GM23248 (cell line): ENCODE data around the gene STX4.

Source experiments
- EZH2 ChIP-seq: fragments of 200-600 bp; sonication (generic); IDR thresholded peaks from 2 replicates; pipeline ENCODE4 v1.6.1; 2018; ENCODE audit warnings: antibody characterized with exemption, mild to moderate bottlenecking; ENCODE audit not compliant: insufficient read depth, poor library complexity, severe bottlenecking
- EZH2phosphoT487 ChIP-seq: fragments of 200-600 bp; sonication (generic); IDR thresholded peaks from 2 replicates; pipeline ENCODE4 v1.6.1; 2018; ENCODE audit warnings: antibody characterized with exemption, moderate library complexity, mild to moderate bottlenecking, low read depth; ENCODE audit not compliant: insufficient read depth

GRCh38 chr16:31016018-31016417 is 17.3 kb upstream of the STX4 start:
- TF ChIP-seq EZH2phosphoT487 (no peak), EZH2 (no peak)
